GM12878 (cell line): ENCODE results near the gene CDH2.

Experiments used
- CTCF ChIP-seq, 3 experiments: IDR thresholded peaks in 2 of 3; conservative IDR thresholded peaks in 1 of 3; 2 replicates each; pipeline ENCODE4 v1.5.1; 2011; ENCODE audit warnings: low read depth in 3 of 3, low read length in 3 of 3, mild to moderate bottlenecking in 3 of 3, control low read depth in 2 of 3, moderate library complexity in 2 of 3, inconsistent platforms in 1 of 3, mixed read lengths in 1 of 3; ENCODE audit not compliant: control insufficient read depth in 2 of 3, insufficient read depth in 1 of 3; ENCODE audit errors: extremely low read depth in 1 of 3
- E2F8 ChIP-seq: fragments of 450-650 bp; IDR thresholded peaks from 2 replicates; pipeline ENCODE4 v1.6.1; 2018; ENCODE audit warnings: mild to moderate bottlenecking, low read depth, moderate library complexity; ENCODE audit not compliant: partially characterized antibody
- ZNF384 ChIP-seq: IDR thresholded peaks from 2 replicates; pipeline ENCODE4 v1.6.1; 2012; ENCODE audit warnings: low read depth, mild to moderate bottlenecking, low read length, improper control_type of control experiment, borderline replicate concordance
- TF ChIP-seq, protein P1 (sequence below): IDR thresholded peaks from 2 replicates; pipeline ENCODE4 v1.6.1; 2012; ENCODE audit warnings: low read depth, low read length, improper control_type of control experiment
- TF ChIP-seq, protein P2 (sequence below): IDR thresholded peaks from 2 replicates; pipeline ENCODE4 v1.6.1; 2012; ENCODE audit warnings: low read depth, low read length, improper control_type of control experiment

- TF ChIP-seq CTCF (IDR thresholded peaks at IDR 0.05 in 2 of 3, conservative IDR thresholded peaks at IDR 0.05 in 1 of 3; ENCODE audit: control insufficient read depth in 2 of 3, extremely low read depth in 1 of 3, insufficient read depth in 1 of 3, low read depth in 3 of 3, low read length in 3 of 3) (no peak), E2F8 (no peak), ZNF384 (no peak)
- TF ChIP-seq, protein P1, sequence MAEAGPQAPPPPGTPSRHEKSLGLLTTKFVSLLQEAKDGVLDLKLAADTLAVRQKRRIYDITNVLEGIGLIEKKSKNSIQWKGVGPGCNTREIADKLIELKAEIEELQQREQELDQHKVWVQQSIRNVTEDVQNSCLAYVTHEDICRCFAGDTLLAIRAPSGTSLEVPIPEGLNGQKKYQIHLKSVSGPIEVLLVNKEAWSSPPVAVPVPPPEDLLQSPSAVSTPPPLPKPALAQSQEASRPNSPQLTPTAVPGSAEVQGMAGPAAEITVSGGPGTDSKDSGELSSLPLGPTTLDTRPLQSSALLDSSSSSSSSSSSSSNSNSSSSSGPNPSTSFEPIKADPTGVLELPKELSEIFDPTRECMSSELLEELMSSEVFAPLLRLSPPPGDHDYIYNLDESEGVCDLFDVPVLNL, result no peak
- TF ChIP-seq, protein P2, sequence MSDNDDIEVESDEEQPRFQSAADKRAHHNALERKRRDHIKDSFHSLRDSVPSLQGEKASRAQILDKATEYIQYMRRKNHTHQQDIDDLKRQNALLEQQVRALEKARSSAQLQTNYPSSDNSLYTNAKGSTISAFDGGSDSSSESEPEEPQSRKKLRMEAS, result no peak
Observed at GRCh38 chr18:28171837-28172236, 5.1 kb downstream of the CDH2 start.
